ENCODE measurements around the gene HIRA.

HIRA gene

DNA sequence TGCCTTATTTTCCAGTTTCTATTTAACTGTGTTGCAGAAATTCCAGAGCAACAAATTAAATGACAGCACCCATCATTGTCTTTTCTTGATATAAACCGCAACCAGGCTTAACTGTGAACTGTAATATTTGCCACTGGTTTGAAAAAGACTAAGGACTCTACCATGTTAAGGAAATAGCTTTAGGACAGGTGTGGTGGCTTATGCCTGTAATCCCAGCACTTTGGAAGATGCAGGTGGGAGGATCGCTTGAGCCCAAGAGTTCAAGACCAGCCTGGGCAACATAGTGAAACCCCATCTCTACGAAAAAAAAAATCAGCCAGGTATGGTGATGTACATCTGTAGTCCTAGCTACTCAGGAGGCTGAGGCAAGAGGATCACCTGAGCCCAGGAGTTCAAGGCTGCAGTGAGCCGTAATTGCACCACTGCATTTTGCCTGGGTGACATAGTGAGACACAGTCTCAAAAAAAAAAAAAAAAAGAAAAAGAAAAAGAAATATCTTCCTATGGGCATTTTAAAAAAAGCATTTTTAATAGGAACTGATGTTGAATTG lies 28.8 kb downstream of the HIRA start:
- TF ChIP-seq, protein P1, sequence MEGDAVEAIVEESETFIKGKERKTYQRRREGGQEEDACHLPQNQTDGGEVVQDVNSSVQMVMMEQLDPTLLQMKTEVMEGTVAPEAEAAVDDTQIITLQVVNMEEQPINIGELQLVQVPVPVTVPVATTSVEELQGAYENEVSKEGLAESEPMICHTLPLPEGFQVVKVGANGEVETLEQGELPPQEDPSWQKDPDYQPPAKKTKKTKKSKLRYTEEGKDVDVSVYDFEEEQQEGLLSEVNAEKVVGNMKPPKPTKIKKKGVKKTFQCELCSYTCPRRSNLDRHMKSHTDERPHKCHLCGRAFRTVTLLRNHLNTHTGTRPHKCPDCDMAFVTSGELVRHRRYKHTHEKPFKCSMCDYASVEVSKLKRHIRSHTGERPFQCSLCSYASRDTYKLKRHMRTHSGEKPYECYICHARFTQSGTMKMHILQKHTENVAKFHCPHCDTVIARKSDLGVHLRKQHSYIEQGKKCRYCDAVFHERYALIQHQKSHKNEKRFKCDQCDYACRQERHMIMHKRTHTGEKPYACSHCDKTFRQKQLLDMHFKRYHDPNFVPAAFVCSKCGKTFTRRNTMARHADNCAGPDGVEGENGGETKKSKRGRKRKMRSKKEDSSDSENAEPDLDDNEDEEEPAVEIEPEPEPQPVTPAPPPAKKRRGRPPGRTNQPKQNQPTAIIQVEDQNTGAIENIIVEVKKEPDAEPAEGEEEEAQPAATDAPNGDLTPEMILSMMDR (IDR thresholded peaks at IDR 0.05; ENCODE audit: low read depth, low read length) = no peak
- no peak overlapping the region for H3K4me3 ChIP-seq (replicated peaks in 1 of 2; ENCODE audit: low read depth in 2 of 2, low read length in 2 of 2)
- DNase-seq (ENCODE audit: low read depth in 2 of 2) = no peak

DNA sequence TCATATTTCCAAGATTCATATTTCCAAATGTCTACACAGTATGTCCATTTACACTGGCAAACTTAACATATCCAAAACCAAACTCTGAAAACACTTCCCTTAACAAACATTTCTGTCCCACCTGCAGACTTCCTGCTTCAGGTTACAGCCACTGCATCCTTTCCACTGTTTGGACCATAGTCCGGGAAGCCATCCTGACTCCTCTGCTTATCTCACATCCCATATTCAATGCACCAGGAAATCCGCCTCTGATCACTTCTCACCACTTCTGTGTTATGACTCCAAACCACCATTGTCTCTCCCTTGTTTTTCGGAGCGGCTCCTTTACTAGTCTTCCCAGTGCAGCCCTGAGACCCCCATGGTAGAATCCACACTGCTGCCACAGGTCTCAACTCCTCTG lies 30.1 kb downstream of the HIRA start:
- DNase-seq (ENCODE audit: low read depth in 2 of 2) = no peak
- no peak overlapping the region for H3K4me3 ChIP-seq (replicated peaks in 1 of 2; ENCODE audit: low read depth in 2 of 2, low read length in 2 of 2)
- TF ChIP-seq, protein P1 (IDR thresholded peaks at IDR 0.05; ENCODE audit: low read depth, low read length) = no peak

DNA sequence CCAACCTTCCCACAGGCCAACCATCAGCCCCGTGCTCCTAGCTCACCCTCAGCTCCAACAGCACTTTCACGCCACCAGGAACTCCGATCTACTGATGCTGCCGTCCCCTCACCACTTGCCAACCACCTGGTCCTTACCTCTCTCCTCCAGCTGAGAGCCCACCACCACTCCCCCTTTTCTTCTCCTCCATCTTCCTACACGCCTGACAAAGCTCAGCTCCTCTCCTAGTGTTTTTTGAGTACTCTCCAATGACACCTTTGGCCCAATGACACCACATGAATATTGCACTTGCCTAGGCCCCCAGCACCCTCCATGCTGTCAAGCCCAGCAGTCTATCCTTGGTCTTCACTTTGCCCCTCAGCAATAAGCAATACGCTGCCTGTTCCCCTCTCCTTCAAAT lies 30.7 kb downstream of the HIRA start:
- DNase-seq (ENCODE audit: low read depth in 2 of 2) = no peak
- TF ChIP-seq, protein P1 (IDR thresholded peaks at IDR 0.05; ENCODE audit: low read depth, low read length) = no peak
- H3K4me3 ChIP-seq (replicated peaks in 1 of 2; ENCODE audit: low read depth in 2 of 2, low read length in 2 of 2) = no peak overlapping the region

- TF ChIP-seq, protein P1 (IDR thresholded peaks at IDR 0.05; ENCODE audit: low read depth, low read length) = no peak
- no peak overlapping the region for H3K4me3 ChIP-seq (replicated peaks in 1 of 2; ENCODE audit: low read depth in 2 of 2, low read length in 2 of 2)
These were observed 32.9 kb downstream of the HIRA start for GRCh38 chr22:19398652-19399051.

GRCh38 chr22:19398206-19398605 lies 33.3 kb downstream of the HIRA start:
- no peak overlapping the region for H3K4me3 ChIP-seq (replicated peaks in 1 of 2; ENCODE audit: low read depth in 2 of 2, low read length in 2 of 2)
- peak in 1 of 2 donors; percentile 3 for DNase-seq (ENCODE audit: low read depth in 2 of 2)
- TF ChIP-seq, protein P1 (IDR thresholded peaks at IDR 0.05; ENCODE audit: low read depth, low read length) = no peak

More at GRCh38 chr22:19398652-19399051, 32.9 kb downstream of the HIRA start:
- DNase-seq (ENCODE audit: low read depth in 2 of 2) = no peak

DNA sequence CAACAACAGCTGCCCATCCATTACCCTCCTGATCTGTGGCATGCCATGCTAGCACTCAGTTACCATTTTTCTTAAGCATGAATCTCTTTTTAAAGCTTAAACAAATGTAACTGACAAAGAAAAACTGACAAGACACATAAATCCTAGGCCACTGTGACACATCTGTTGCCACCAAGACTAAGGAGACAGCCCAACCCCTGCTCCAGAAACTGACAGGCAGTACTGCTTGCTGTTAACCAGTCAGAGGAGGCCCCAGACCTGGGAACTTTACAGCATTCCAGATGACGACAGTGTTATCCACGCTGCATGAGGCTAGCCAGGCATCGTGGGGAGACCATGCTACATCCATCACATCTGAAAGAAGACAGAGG lies 33.8 kb downstream of the HIRA start:
- no peak overlapping the region for H3K4me3 ChIP-seq (replicated peaks in 1 of 2; ENCODE audit: low read depth in 2 of 2, low read length in 2 of 2)
- TF ChIP-seq, protein P1 (IDR thresholded peaks at IDR 0.05; ENCODE audit: low read depth, low read length) = no peak
- DNase-seq (ENCODE audit: low read depth in 2 of 2) = no peak
